Skin epidermis (tissue), 12 donors: ENCODE measurements around the gene ZCCHC24.
A peak's percentile ranks its signal among the peaks of the same experiment; 100 is the strongest.

Source experiments
- H3K27ac ChIP-seq, 21 experiments: fragments of 200-600 bp; sonication (generic) in 11 of 21; one replicate each; pipeline ENCODE4 v1.5.0; 2020; ENCODE audit warnings: mild to moderate bottlenecking in 3 of 21, inconsistent platforms in 2 of 21, moderate library complexity in 2 of 21
- H3K4me3 ChIP-seq, 7 experiments: fragments of 200-600 bp; sonication (generic) in 2 of 7; one replicate each; pipeline ENCODE4 v1.5.0; 2020; ENCODE audit warnings: inconsistent platforms in 2 of 7, mild to moderate bottlenecking in 2 of 7, moderate library complexity in 1 of 7

Gene ZCCHC24

GRCh38 chr10:79405995-79406515 is 39.4 kb downstream of the ZCCHC24 start:
- H3K27ac ChIP-seq, result peak overlapping the region in 10 of 21 experiments; percentile 13 to 82 (median 30)

GRCh38 chr10:79405221-79405994 is 40.0 kb downstream of the ZCCHC24 start:
- no peak overlapping the region for H3K4me3 ChIP-seq
- H3K27ac ChIP-seq, result peak overlapping the region in 12 of 21 experiments; percentile 5 to 82 (median 44)

More at GRCh38 chr10:79405995-79406515, 39.4 kb downstream of the ZCCHC24 start:
- H3K4me3 ChIP-seq, result no peak overlapping the region

DNA sequence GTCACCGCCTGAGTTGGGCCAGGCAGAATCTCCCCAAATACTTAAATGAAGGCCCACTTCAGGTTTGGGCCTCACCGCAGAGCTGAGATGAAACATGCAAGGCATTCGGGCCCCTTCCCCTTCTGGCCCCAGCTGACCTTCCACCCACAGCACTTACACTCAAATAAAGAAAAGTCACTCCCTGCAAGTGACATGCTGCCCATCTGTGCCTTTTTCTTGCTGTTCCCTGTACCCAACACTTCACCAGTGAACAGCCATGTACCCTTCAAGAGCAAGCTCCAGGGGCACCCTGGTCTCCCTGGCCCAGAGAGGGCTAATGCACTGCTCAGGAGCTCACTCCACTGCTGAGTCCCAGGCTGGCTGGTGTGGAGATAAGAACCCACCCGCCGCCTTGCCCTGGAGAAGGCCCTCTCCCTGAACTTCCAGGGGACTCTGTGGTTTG is 40.7 kb downstream of the ZCCHC24 start:
- no peak overlapping the region for H3K4me3 ChIP-seq
- H3K27ac ChIP-seq, result peak overlapping the region in 13 of 21 experiments; percentile 13 to 82 (median 65)

GRCh38 chr10:79404231-79404609 is 41.2 kb downstream of the ZCCHC24 start:
- Histone ChIP-seq H3K27ac (peak overlapping the region; percentile 15 to 90 (median 71)), H3K4me3 (no peak overlapping the region)

DNA sequence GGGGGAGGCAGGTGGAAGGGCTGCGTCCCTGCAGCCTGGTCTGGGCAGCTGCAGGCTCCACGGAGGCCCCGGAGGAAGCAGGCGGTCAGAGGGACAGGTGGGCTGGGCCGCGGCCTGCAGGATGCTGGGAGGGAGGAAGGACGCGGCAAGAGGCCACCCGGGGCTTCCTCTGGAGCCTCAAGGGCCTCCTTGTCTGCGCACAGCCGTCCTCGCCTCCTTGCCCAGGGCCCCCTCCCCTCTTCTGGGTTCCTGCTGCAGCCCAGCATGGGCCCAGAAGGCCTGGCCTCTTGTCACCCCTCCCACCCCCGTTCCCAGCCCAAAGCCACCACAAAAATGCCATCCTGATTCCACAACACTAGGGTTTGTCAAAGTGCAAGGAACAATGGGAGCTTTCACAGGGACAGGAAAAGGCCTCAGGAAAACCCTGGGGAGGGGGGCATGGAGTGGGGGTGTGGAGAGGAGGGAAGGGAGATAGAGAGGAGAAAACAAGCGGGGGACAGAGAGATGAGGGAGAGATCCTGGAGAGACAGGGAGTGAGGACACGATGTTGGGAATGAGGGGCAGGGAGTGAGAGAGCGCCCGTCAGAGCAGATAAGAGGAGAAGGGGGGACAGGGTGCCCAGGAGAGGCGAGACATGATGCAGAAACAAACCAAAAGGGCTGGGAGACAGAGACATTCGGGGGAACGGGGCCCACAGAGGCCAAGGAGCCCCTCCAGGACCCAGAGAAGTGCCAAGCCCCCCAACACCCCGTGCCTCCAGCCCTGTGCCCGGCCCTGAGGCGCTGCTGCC is 41.8 kb downstream of the ZCCHC24 start:
- peak overlapping the region; percentile 15 to 90 (median 71) for H3K27ac ChIP-seq
- H3K4me3 ChIP-seq, result no peak overlapping the region

GRCh38 chr10:79402951-79403350 is 42.5 kb downstream of the ZCCHC24 start:
- H3K27ac ChIP-seq, result peak overlapping the region in 13 of 21 experiments; percentile 47 to 90 (median 74)
- no peak overlapping the region for H3K4me3 ChIP-seq

DNA sequence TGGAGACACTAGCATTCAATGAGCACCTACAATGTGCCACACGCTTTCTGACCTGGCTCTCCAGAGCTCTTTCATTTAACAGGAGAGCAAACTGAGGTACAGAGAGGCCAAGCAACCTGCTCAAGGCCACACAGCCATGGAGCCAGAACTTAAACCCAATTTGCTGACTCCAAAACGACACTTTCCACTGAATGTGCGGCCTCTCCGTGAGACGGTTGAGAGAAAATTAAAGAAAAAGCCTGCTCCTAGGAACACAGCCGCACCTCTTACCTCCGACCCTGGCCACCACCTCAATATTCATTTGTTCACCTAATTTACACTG is 42.8 kb downstream of the ZCCHC24 start:
- no peak overlapping the region for H3K4me3 ChIP-seq
- H3K27ac ChIP-seq, result peak overlapping the region in 11 of 21 experiments; percentile 11 to 90 (median 76)

DNA sequence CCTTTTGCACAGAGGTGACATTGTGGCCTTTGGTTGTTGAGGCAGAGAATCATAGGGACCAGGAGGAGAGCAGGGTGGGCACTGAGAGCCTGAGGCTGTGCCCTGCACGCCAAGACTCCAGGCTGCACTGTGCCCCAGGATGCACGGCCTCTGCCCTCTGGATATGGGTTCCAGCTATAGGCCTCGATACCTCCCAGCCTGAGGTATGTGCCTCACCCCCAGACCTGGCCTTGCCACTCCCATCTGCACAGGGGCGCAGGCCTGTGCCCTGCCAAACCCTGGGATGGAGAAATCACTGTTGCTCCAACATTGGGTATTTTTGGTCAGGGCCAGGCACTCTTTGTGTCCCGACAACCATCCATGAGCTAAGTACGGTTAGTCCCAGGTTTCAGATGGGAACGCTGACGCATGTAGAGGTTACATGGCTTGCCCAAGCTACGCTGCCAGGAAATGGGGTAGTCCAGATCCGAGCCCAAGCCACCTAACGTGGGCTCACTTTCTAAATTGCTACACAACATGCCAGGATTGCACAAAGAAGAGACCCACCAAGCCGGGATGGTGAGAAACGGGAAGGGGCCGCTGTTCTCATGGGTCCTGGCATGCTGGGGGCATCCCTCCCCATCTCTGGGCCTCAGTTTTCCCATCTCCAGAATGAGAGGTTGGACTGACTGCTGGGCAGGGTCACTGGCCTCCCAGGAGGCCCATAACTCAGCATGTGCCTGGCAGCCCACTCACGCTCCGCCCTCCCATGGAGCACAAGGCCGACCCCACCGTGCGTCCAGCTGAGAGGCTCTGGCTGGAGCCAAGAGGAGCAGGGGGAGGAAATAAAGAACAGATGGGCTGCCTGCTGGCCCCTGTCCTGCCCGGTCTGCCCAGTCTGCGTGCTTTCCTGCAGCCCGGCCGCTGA is 44.2 kb downstream of the ZCCHC24 start:
- peak overlapping the region in 17 of 21 experiments; percentile 36 to 90 (median 71) for H3K27ac ChIP-seq
- H3K4me3 ChIP-seq, result no peak overlapping the region

GRCh38 chr10:79400146-79401004 is 45.0 kb downstream of the ZCCHC24 start:
- no peak overlapping the region for H3K4me3 ChIP-seq
- peak overlapping the region in 17 of 21 experiments; percentile 18 to 90 (median 84) for H3K27ac ChIP-seq

DNA sequence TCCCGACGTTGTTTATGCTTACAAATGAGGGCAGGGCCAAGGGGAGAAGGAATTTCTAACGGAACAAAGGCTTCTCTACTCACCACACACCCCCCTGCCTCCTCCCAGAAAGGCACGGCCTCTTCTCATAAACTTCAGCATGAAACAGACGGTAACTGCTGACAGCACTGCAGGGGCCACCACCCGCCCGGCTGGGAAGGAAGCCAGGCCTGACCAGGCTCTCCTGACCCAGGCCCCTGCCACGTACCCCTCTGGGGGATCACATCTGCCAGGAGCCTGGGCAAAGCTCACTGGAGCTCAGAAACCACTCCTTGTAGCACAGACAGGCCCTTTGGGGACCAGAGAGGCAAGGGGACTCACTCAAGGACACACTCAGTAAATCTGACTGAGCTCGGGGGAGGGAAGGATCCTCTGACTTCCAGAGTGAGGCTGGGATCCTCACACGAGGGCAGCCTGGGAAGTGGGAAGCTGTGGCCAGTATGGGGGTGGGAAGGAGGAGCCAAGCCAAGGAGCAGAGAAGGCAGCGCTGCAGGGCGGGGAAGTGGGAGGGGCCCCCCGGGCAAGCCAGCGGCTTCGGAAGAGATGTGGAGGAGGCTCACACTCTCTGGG is 46.1 kb downstream of the ZCCHC24 start:
- Histone ChIP-seq H3K27ac (peak overlapping the region in 20 of 21 experiments; percentile 54 to 90 (median 80)), H3K4me3 (no peak overlapping the region)

DNA sequence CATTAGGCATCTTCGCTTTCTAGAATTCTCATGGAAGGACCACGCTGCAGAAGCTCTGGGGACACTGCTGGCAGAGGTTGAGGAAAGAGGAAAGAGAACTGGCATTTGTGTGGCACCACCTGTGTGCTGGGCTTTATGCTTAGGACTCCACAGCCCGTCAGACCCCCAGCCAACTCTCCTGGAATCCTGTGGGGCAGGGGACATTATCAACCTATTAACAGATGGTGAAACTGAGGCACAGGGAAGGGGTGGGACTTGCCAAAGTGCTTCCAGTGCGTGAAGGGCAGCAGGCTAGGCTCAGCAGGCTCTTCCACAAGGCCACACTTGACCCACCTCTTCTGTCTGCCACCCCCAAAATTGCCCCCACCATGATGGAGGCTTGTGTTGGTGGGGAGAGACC is 46.8 kb downstream of the ZCCHC24 start:
- Histone ChIP-seq H3K4me3 (no peak overlapping the region), H3K27ac (peak overlapping the region in 20 of 21 experiments; percentile 23 to 90 (median 80))

DNA sequence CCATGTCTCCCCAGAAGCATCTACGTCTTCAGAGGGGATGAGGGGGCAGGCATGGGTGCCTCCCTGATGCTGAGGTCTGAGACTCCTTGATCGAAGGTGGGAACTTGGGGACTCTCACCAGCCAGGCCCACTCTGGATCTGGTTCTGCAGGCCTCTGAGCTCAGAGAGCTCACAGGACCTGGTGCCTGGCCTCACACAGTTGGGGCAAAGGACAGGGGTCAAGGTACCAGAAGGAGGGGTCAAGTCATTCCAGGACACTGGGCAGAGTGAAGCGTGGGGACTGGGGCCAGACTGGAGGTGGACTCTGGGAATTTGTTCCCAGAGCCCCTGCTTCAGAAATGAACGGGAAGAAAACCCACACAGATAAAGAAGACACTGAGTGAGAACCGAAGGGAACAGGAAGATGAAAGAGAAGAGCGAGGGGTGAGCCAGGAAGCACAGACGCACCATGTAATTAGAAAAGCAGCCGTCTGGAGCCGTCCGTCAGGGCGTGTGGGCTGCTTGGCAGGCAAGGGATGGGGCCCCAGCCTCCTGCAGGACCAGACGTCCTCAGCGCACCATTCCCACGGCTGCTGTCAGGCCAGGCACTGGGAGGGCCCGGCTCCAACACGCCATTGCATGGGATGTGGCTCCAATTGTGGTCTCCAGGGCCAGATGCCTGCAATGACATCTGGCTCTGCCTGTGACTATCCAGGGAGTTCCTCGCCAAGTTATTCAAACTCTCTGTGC is 47.7 kb downstream of the ZCCHC24 start:
- Histone ChIP-seq H3K4me3 (no peak overlapping the region), H3K27ac (peak overlapping the region in 17 of 21 experiments; percentile 6 to 90 (median 78))

DNA sequence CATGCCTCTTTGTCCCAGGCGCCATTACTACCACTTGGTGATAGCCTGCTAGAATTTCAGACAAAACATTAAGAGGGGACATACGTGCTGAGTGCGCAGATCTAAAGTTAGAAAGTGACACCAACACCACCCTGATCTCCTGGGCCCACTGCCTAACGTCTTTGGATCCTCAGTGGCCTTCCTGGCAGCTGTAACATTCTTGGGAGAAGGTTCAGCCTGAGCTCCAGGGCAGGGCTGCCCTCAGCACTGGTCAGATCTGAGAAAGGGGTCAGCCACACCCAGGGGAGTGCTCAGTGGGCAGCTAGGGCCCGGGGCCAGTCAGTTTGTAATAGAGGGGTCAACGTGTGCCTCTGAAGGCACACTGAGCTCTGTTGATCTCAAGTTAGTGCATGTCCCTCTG is 48.4 kb downstream of the ZCCHC24 start:
- peak overlapping the region in 15 of 21 experiments; percentile 6 to 90 (median 78) for H3K27ac ChIP-seq

DNA sequence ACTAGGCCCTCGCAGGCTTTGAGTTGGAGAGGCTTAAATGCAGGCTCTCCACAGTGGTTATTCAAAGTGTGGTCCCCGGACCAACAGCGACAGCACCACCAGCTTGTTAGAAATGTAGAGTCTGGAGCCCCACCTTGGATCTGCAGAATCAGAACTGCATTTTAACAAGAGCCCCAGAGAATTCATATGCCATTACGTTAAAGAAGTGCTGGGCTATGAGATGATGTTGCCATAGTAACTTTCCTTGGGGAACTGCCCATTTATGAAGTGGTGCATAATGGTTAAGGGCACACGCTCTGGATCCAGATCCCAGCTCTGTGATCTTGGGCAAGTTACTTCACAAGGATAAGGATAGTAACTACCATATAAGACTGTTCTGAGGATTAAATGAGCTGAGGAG is 48.9 kb downstream of the ZCCHC24 start:
- Histone ChIP-seq H3K4me3 (no peak overlapping the region), H3K27ac (peak overlapping the region in 2 of 21 experiments; percentile 6 to 88)

More for the DNA sequence above, 48.4 kb downstream of the ZCCHC24 start:
- no peak overlapping the region for H3K4me3 ChIP-seq

GRCh38 chr10:79394664-79395063 is 50.8 kb downstream of the ZCCHC24 start:
- no peak overlapping the region for H3K4me3 ChIP-seq

DNA sequence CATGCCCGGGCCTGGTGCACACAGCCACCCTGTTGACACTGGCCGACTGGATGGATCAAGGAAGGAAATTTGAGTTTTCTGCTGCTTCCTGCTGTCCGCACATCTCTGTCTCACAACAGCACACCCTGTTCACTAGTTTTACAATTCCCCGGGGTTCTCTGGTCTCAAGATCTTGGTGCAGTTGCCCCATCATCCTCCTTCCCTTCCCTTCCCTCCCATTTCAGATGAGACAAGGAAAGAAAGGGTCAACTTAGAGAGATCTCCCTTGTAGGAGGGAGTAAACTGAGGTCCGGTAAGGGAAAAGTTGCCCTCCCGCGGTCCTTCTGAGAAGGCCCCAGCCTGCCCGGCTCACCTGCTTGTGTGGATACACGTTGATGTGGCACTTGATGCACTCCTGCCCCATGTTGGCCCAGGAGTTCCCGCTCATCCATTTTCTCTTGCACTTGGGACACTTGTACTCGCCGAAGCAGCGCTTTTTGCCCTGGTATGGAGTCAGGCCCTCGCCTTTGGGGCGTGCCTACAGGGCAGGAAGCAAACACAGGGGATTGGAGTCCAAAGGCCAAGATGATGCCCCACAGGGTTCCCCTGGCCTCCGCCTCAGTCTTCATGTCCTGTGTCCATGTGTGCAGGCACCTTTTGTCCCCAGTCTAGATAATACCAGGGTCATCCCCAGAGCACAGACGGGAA is 51.4 kb downstream of the ZCCHC24 start:
- no peak overlapping the region for H3K4me3 ChIP-seq
- H3K27ac ChIP-seq, result peak overlapping the region in 1 of 21 experiments; percentile 3

More at GRCh38 chr10:79394664-79395063, 50.8 kb downstream of the ZCCHC24 start:
- H3K27ac ChIP-seq, result no peak overlapping the region
